ENCODE results near the gene RBP5. TPM values are rescaled to one million over a fixed set of nuclear protein-coding genes. Genes with fewer than 3 reads are reported as not detected.

RBP5 gene
- total RNA-seq, 4 donors from 2014 or later, result 2.8 to 4.5 TPM; not detected in 2

- WGBS, 2 donors, result 73 to 86% methylated on average over 5 of the region's 5 CpGs
- Histone ChIP-seq H3K36me3 (no peaks in the 10 kb centered on the region), H3K4me1 (peaks cover 0 to 7% of the 10 kb centered on the region in 2 donors), H3K27ac (no peak overlapping the region), H3K9me3 (no peaks in the 10 kb centered on the region), H3K4me3 (replicated peaks in 1 of 3) (no peak overlapping the region), H3K27me3 (no peaks in the 10 kb centered on the region)
- intact Hi-C loops (cut with DNase I), result no loop called here
- TF ChIP-seq POLR2A (IDR thresholded peaks at IDR 0.05), result no peak
- no peak for TF ChIP-seq CTCF (IDR thresholded peaks at IDR 0.05)
- no peak for DNase-seq
Measured at GRCh38 chr12:7121324-7121723, 7.4 kb downstream of the RBP5 start.

GRCh38 chr12:7120166-7120565 is 8.5 kb downstream of the RBP5 start:
- H3K4me3 ChIP-seq (replicated peaks in 1 of 3), result no peak overlapping the region
- WGBS, 2 donors, result 79 to 89% methylated on average over 5 of the region's 5 CpGs
- peaks cover 0 to 7% of the 10 kb centered on the region in 2 donors for H3K4me1 ChIP-seq
- H3K27ac ChIP-seq, result no peak overlapping the region
- no peaks in the 10 kb centered on the region for H3K36me3 ChIP-seq
- H3K27me3 ChIP-seq, result no peaks in the 10 kb centered on the region
- no peak for TF ChIP-seq CTCF (IDR thresholded peaks at IDR 0.05)
- no peak for TF ChIP-seq POLR2A (IDR thresholded peaks at IDR 0.05)
- intact Hi-C loops (cut with DNase I), result no loop called here
- DNase-seq, result no peak
- no peaks in the 10 kb centered on the region for H3K9me3 ChIP-seq

- H3K36me3 ChIP-seq, result no peaks in the 10 kb centered on the region
- no peak overlapping the region for H3K4me3 ChIP-seq (replicated peaks in 1 of 3)
- no peak for DNase-seq
- no peaks in the 10 kb centered on the region for H3K27me3 ChIP-seq
- H3K27ac ChIP-seq, result no peak overlapping the region
- H3K4me1 ChIP-seq, result peaks cover 0 to 7% of the 10 kb centered on the region in 2 donors
- H3K9me3 ChIP-seq, result no peaks in the 10 kb centered on the region
- TF ChIP-seq CTCF (IDR thresholded peaks at IDR 0.05), result no peak
- TF ChIP-seq POLR2A (IDR thresholded peaks at IDR 0.05), result no peak
- intact Hi-C loops (cut with DNase I), result no loop called here
- WGBS, 2 donors, result 76 to 82% methylated on average over 1 to 3 of the region's 3 CpGs
Measured at GRCh38 chr12:7118881-7119280, 9.8 kb downstream of the RBP5 start.

DNA sequence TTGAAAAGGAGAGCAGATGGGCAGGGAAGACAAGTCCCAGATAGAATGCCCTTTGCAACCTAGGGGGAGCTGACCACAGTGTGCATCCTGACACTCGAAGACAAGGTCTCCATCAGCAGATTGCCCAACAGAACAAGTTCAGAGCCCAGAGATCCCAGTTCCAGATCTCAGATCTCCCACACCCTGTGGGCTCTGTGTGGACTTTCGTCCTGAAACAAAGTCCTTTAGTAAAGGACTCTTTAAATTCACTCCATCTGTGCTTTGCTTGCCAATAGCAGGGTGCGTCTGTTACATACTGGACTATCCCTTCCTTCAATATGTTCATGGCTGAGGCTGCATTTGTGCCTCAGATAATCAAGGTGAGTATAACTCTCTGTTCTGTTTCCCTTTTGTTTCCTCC is 11.0 kb downstream of the RBP5 start:
- Histone ChIP-seq H3K27me3 (no peaks in the 10 kb centered on the region), H3K27ac (no peak overlapping the region), H3K4me1 (no peaks in the 10 kb centered on the region), H3K4me3 (replicated peaks in 1 of 3) (no peak overlapping the region), H3K9me3 (no peaks in the 10 kb centered on the region), H3K36me3 (no peaks in the 10 kb centered on the region)
- DNase-seq, result no peak
- WGBS, 2 donors, result 84 to 94% methylated on average over 3 of the region's 3 CpGs
- intact Hi-C loops (cut with DNase I), result no loop called here
- no peak for TF ChIP-seq POLR2A (IDR thresholded peaks at IDR 0.05)

- Histone ChIP-seq H3K9me3 (no peaks in the 10 kb centered on the region), H3K4me3 (replicated peaks in 1 of 3) (no peak overlapping the region), H3K27ac (no peak overlapping the region), H3K4me1 (no peaks in the 10 kb centered on the region), H3K27me3 (no peaks in the 10 kb centered on the region), H3K36me3 (no peaks in the 10 kb centered on the region)
- 90 to 92% methylated on average over 9 of the region's 9 CpGs for WGBS, 2 donors
- intact Hi-C loops (cut with DNase I), result no loop called here
- no peak for DNase-seq
- TF ChIP-seq CTCF (IDR thresholded peaks at IDR 0.05), result no peak
- no peak for TF ChIP-seq POLR2A (IDR thresholded peaks at IDR 0.05)
Measured at GRCh38 chr12:7116916-7117315, 11.8 kb downstream of the RBP5 start.

GRCh38 chr12:7116196-7116595 is 12.5 kb downstream of the RBP5 start:
- H3K4me3 ChIP-seq (replicated peaks in 1 of 3), result no peak overlapping the region
- H3K27ac ChIP-seq, result no peak overlapping the region
- H3K27me3 ChIP-seq, result no peaks in the 10 kb centered on the region
- no peak for DNase-seq
- intact Hi-C loops (cut with DNase I), result no loop called here
- WGBS, 2 donors, result 81% methylated on average over 3 of the region's 3 CpGs
- no peaks in the 10 kb centered on the region for H3K36me3 ChIP-seq
- H3K4me1 ChIP-seq, result no peaks in the 10 kb centered on the region
- H3K9me3 ChIP-seq, result no peaks in the 10 kb centered on the region
- TF ChIP-seq POLR2A (IDR thresholded peaks at IDR 0.05) (no peak), CTCF (IDR thresholded peaks at IDR 0.05) (no peak)

Data from thyroid gland (tissue), 4 donors.